GM18873 (cell line): ENCODE measurements around the gene CASK.
"Not testable (repeated sequence)": the region's sequence is repeated elsewhere in the genome, so short reads cannot be mapped to it uniquely, and the experiment has no call there.

Experiments
- ATAC-seq: cut with Tn5 transposase; IDR thresholded peaks from one replicate; pipeline ENCODE4 v1.9.1; 2021; ENCODE audit warnings: mild to moderate bottlenecking, moderate library complexity, moderate number of reproducible peaks; ENCODE audit not compliant: unreplicated experiment, low FRiP score

The CASK gene

DNA sequence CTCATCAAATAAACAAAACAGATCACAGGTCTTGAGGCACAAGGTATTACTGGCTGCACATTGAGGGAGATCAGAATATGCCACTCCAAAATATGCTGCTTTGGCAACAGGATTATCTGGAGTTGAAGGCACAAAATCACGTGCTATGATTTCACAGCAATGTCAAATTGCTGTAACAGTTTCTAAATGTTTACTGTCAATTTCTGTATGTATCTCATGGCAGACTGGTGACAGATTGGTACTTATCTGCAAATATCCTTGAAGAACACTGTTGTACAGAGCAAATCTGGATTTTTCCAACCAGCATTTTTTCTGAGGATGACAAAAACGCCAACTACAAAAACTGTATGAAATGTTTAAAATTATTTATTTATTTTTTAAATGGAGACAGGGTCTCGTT is 172.6 kb downstream of the CASK start:
- no peak for ATAC-seq

GRCh38 chrX:41739871-41740270 is 183.5 kb downstream of the CASK start:
- ATAC-seq: no peak

- no peak for ATAC-seq
These were observed 186.3 kb downstream of the CASK start for GRCh38 chrX:41737065-41737464.

DNA sequence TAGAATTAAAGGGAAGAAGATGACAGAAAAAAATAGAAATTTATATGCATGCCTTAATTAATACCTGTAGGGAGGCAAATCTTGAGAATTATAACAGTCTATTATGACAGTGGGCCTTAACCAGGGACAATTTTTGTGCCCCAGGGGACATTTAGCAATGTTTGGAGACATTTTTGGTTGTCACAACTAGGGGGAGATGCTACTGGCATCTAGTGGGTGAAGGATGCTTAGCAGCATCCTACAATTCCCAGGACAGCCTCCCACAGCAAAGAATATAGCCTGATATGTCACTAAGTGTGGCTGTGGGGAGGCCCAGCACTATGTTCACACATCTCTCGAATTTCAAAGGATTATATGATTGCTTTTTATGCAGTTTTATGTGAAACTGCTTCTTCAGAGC is 188.8 kb downstream of the CASK start:
- ATAC-seq: no peak

GRCh38 chrX:41733939-41734338 is 189.4 kb downstream of the CASK start:
- peak; percentile 95 for ATAC-seq

DNA sequence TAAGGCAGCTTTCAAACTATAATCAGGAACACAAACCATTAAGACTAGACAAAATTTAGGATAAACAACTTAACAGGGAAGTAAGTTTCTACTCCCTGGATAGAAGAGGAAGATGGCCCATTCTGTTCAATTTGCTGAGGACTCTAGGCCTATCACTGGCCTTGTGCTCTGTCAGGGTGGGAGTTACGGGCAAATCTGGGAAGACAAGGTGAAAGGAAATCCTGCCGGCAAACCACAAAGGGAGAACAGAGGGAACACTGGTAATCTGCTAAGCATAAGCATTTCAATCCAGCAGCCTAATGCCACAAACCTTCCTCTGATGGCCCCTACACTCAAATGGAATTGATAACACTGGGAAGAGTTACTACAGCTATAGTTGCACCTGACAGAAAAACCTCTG is 191.1 kb downstream of the CASK start:
- no peak for ATAC-seq

- no peak for ATAC-seq
These were observed 193.3 kb downstream of the CASK start for GRCh38 chrX:41730081-41730480.

- ATAC-seq: no peak
These were observed 195.2 kb downstream of the CASK start for GRCh38 chrX:41728125-41728524.

- ATAC-seq: no peak
These were observed 199.5 kb downstream of the CASK start, which contains the start of gene GPR82 for GRCh38 chrX:41723826-41724225. GPR82 (plus strand) TSS chrX:41724181; CDS start chrX:41727027, 2,846 bp downstream.

DNA sequence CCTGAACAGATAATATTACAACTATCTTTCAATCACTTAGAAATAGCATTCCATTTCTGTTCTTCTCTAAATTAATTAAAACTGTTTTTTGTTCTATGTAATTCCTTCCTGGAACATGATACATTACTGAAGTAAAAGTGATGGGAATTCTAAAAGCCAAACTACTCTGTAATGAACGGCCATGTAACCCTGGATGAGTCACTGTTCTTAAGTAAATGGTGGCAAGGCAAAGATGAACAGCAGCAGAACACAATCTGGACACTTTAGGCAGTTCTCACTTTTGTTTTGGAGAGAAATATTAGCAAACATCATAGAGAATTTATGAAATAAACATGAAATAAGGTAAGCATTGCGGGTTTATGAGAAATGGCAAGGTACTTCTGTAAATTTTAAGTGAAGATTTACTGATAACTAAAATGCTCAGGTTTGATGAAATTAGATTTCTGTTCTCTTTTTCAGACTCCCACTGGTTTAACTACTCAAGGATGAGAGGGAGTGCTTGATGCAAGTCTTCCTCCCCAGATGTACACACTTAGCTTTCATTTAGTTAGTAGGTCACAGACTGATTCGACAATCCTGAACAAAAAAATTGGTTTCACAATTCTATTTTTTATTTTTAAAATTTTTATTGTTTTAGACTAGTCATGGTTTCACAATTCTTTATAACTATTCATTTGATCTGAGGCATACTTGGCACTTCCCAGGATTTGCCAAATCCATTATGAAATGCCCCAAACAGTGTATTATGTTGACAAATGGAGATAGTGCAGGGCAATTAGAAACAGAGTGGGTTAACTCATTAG is 200.3 kb downstream of the CASK start:
- no peak for ATAC-seq

GRCh38 chrX:41722214-41722613 is 201.1 kb downstream of the CASK start:
- no peak for ATAC-seq

DNA sequence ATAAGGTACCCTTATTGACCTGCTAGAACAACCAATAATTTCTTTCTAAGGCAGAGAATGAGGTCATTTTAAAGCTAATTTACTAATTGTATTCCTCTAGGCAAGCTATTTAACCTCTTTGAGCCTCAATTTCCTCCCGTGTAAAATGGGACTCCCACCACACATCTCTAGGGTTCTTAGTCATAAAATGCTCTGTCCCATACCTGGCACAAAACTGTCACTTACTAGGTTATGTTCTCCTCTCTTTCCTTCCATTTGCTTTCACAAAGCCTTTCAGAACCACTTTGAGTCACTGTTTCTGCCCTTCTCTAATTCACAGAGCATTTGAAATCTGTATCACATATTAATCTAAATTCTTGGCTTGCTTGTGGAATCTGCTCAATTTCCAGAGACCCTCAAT is 201.8 kb downstream of the CASK start:
- ATAC-seq: no peak

GRCh38 chrX:41720125-41720779 is 203.1 kb downstream of the CASK start:
- peak; percentile 84 for ATAC-seq

DNA sequence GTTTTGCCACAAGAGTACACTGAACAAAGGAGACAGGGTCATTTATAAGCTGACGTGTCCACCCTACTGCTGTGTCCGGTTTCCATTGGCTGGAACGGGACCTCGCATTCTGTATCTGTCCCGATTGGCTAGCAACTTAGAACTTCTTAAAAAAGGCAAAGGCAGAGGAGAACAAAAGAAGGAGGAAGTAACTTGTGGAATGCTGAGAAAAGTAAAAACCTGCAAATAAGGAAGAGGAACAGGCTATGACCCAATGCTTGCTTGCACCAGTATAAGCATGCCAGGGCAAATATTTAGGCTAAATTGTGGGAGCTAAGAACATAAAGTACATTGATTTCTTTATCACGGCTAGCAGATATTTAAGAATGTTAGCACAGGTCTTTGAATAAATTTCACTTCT is 203.7 kb downstream of the CASK start:
- not testable (repeated sequence) for ATAC-seq

DNA sequence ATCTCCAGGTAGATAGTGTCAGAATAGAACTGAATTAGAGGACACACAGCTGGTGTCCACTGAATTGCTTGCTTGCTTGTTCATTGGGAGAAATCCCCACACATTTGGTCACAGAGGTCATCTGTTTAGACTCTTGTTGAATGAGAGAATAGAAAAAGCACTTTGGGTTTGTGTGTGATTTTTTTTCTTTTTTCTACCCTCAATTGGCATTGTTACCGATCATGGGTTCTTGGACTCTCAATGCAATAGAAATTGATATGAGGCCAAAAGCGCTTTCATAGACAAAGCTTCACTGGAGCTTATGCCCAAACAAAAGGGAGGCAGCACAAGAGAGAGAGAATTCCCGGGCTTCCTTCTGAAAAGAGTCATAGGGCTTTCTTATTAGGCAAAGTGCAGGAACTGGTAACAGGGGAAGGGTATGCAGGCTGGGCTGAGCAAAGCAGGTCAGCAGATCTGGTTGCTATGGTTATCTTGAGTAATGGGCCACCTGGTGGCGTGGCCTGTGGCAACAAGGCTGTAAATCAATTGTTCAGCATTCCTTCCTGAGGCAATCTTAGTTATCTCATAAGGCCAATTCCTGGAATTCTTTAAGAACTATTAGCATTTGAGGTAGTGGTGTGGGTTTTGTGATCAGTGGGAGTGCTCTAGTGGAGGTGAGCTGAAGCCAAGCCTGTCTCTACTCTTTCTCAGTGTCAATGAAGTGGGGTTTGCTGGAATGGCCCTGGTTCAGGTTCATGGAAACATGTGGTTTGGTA is 204.7 kb downstream of the CASK start:
- no peak for ATAC-seq

DNA sequence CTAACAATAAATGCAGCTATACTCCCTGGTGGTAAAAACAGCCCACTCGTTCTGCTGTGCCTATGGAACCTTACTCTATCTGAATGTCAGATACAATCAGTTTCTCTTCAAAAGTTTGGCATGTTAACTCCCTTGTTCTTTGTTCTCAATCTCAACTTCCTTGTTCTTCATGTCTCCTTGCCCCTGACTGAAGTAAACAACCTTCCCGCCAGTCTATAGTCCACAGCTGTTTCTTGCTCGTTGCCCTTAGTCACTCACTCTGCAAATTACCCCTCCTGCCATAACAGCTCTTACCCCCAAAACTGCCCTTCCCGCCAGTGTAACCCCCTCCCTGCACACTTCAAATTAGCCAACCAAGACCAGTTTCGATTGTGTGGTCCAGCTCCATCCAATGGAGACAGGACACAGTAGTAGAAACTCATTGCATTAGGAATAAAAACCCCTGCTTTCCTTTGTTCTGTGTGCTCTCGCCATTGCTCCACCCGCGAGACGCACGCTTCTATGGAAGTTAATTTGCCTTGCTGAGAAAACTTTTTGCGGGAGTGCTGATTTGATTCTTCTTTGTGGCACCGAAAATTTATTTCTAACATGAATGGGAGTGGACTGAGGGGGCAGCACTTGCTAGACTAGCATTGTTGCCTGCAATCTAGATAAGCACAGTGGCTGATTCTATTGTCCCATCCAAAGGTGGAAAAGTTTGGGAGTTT is 206.4 kb downstream of the CASK start:
- ATAC-seq: no peak

- ATAC-seq: no peak
These were observed 207.1 kb downstream of the CASK start for GRCh38 chrX:41716222-41716621.

DNA sequence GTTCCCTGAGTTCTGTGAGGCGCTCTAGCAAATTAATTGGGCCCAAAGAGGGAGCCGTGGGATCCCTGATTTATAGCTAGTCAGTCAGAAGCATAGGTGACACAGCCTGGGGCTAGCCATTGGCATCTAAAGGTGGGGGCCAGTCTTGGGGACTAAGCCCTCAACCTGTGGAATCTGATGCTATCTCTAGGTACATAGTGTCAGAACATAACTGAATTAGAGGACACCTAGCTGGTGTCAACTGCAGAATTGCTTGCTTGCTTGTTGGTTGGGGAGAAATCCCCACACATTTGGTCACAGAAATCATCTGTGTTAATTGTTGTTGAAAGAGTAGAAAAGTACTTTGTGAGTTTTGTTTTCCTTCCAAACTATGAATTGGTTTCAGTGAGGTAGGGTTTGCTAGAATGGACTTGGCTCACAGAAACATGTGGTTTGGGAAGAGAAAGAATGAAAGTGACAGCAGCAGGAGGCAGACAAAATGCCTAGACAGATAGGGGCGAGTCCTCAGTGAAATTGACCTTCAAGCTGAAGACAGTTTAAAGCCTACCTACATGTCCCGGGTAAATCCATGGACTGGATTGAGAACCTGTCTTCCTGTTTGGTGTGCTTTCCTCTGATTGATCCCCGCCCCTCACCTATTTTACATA is 212.2 kb downstream of the CASK start:
- ATAC-seq: no peak

GRCh38 chrX:41708486-41708885 is 214.9 kb downstream of the CASK start:
- no peak for ATAC-seq

- no peak for ATAC-seq
These were observed 216.1 kb downstream of the CASK start for GRCh38 chrX:41707218-41707617.
